GM12865 (cell line): ENCODE measurements around the gene CYS1.
"Not testable (repeated sequence)": the region's sequence is repeated elsewhere in the genome, so short reads cannot be mapped to it uniquely, and the experiment has no call there.

Experiments used
- DNase-seq: peaks from one replicate; pipeline ENCODE4 v3.0.0; 2010; ENCODE audit warnings: low read depth
- H3K4me3 ChIP-seq: 2 replicates; pipeline ENCODE4 v1.5.1; 2011; ENCODE audit warnings: mild to moderate bottlenecking, low read depth, low read length, control low read depth
- TF ChIP-seq, protein P1 (sequence below): IDR thresholded peaks from 2 replicates; pipeline ENCODE4 v1.5.1; 2011; ENCODE audit warnings: low read length, control low read depth, low read depth, inconsistent platforms; ENCODE audit not compliant: insufficient read depth; ENCODE audit errors: missing control alignments

The CYS1 gene

DNA sequence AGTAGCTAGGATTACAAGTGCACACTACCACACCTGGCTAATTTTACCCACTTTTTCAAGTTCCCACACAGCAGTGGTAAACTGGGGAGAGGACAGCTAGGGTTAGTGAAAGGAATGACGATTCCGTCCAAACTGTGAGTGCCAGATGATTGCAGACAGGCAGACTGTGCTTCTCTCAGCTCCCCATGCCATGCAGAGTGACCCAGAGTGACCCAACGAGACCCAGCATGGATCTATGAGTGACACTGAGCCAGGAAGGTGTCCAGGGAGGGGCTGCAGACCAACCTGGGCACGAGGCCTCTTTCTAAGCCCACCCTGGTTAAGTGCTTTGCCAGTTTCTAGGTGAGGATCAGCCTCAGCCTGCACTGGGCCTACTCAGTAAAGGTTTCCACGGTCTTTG lies 44.6 kb downstream of the CYS1 start:
- no peak for DNase-seq
- no peak overlapping the region for H3K4me3 ChIP-seq
- TF ChIP-seq, protein P1, sequence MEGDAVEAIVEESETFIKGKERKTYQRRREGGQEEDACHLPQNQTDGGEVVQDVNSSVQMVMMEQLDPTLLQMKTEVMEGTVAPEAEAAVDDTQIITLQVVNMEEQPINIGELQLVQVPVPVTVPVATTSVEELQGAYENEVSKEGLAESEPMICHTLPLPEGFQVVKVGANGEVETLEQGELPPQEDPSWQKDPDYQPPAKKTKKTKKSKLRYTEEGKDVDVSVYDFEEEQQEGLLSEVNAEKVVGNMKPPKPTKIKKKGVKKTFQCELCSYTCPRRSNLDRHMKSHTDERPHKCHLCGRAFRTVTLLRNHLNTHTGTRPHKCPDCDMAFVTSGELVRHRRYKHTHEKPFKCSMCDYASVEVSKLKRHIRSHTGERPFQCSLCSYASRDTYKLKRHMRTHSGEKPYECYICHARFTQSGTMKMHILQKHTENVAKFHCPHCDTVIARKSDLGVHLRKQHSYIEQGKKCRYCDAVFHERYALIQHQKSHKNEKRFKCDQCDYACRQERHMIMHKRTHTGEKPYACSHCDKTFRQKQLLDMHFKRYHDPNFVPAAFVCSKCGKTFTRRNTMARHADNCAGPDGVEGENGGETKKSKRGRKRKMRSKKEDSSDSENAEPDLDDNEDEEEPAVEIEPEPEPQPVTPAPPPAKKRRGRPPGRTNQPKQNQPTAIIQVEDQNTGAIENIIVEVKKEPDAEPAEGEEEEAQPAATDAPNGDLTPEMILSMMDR, result no peak

DNA sequence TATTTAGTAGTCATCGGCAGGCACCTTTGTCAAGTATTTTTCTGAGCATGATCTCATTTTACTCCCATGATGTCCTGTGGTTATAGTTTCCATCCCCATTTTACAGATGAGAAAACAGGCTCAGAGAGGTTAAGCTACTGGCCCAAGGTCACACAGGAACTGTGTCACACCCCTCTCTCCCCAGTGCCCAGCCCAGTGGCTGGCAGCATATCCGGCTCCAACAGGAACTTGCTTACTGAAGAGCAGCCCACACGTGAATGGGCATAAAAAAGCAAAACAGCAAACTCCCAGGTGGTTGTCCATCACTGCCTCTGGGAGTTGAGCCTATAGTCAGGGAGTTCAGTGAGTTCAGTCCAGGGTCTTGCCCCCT lies 45.2 kb downstream of the CYS1 start:
- H3K4me3 ChIP-seq, result no peak overlapping the region
- TF ChIP-seq, protein P1, result no peak
- DNase-seq, result no peak

DNA sequence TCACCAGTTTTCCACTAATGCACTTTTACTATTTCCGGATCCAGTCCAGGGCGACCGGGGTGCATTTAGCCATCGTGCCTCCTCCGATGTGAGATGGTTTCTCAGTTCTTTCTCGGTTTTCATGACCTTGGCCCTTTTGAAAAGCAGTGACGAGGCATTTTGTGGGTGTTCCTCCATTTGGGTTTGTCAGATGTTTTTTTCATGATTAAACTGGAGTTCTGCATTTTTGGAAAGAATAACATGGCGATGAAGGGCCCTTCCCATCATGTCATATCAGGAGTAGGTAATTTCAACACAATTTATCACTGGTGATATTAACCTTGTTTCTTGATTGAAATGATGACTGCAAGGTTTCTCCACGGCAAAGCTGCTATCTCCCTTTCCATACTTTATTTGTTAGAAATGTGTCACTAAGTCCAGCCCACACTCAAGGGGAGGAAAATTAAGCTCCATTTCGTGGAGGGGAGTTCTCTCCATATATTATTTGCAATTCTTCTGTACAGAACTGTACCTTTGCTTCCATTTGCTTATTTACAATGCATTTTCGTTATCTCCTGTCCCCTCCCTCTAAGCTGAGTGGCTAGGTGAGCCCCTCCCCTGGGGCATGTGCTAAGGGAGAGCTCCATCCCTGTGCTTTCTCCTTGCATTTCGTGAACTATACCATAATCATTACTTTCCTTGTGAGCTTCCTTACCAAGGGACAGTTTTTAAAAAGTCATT lies 45.7 kb downstream of the CYS1 start:
- H3K4me3 ChIP-seq, result no peak overlapping the region
- no peak for DNase-seq
- TF ChIP-seq, protein P1, result no peak

DNA sequence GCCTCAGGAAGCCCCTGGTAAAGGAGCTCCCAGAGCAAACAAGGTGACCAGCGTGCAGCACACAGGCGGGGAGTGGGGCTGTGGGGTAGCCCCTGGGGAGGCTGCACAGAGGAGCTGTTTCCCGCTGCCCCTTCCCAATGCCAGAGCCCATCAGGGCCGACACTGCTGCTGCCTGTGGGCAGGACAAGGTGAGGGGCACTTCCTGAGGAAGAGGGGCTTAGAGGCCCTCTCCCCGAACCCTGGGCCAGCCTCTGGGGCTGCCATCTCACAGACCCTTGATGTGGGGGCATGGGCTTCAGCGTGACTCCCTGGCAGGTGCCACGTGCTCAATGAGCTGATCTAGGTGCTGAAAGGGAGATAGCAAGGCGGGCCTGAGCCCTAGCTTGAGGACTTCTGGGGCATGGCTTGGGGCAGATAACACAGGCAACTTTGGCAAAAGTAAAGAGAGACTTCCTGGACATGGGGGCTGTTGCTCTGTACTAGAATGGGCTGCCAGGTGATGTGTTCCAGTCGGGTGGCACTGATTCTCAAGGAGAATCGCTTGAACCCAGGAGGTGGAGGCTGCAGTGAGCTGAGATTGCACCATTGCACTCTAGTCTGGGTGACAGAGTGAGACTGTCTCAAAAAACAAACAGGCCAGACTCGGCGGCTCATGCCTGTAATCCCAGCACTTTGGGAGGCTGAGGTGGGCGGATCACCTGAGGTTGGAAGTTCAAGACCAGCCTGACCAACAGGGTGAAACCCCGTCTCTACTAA lies 46.8 kb downstream of the CYS1 start:
- no peak overlapping the region for H3K4me3 ChIP-seq
- TF ChIP-seq, protein P1, result no peak
- no peak for DNase-seq

DNA sequence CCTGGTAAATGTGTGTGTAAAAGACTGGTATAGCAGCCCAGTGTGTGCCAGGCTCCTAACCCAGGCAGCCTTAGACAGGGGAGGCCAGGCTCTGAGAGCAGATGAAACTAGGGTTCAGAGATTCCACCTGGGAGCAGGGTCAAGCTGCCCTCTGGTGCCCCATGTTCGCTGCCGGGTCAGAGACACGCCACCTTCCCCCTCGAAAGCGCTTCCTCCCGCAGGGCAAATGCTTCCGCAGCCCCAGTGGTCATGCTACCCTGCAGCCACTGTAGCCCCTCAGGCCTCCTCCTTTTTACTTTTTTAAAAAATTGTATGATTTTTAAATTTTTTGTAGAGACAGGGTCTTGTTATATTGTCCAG lies 47.5 kb downstream of the CYS1 start:
- H3K4me3 ChIP-seq, result no peak overlapping the region
- TF ChIP-seq, protein P1, result no peak
- no peak for DNase-seq

DNA sequence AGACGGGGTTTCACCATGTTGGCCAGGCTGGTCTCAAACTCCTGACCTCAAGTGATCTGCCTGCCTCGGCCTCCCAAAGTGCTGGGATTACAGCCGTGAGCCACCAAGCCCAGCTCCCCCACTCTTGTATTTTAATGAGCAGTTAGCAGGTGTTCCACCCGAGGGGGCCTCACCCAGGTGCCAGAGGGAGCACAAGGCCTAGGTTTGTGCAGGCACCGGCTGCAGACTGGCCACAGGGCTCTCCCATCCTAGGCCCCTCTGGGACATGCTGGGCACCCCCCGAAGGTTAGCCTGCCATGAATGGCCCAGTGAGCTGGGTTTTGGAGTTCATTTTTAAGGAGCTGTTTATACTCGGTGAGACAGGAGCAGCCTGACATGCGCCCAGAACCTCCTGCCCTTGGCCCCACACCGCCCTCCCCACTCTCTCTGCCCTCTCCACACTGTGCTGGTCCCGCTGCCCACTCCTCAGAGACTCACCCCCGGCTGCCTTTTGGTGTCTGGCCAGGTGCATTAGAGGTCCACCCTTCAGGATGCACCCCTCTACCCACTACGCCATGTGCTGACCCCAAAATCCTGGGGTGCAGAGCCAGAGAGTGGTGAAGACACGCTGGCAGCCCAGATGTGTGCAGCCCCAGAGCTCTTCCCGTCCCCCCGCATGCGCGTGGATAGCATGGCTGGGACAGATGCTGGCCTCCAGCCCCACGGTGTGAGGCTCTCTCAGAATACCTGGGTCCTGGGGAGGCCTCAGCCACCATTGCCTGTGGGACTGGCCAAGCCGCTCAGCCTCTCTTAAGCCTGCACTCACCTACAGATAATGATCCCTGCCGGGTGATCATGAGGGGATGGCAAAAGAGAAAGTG lies 48.1 kb downstream of the CYS1 start:
- TF ChIP-seq, protein P1, result no peak
- no peak for DNase-seq

DNA sequence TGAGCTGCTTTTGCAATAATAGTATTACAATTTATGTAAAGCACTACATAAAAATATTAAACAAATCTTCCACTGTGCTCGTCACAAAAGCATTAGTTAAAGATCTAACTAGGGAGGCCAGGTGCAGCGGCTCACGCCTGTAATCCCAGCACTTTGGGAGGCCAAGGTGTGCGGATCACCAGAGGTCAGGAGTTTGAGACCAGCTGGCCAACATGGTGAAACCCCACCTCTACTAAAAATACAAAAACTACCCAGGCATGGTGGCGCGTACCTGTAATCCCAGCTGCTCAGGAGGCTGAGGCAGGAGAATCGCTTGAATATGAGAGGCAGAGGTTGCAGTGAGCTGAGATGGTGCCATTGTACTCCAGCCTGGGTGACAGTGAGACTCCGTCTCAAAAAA lies 49.4 kb downstream of the CYS1 start:
- H3K4me3 ChIP-seq, DNase-seq: not testable (repeated sequence)

More for the DNA sequence above, 48.1 kb downstream of the CYS1 start:
- H3K4me3 ChIP-seq, result no peak overlapping the region
